HG03060 (cell line): Measurements from ENCODE around the gene GPM6B.

Experiments
- ATAC-seq: cut with Tn5 transposase; IDR thresholded peaks from one replicate; pipeline ENCODE4 v1.9.1; 2021; ENCODE audit warnings: low read depth, moderate number of reproducible peaks; ENCODE audit not compliant: unreplicated experiment

GPM6B gene

GRCh38 chrX:13825178-13825762, 8.4 kb upstream of the GPM6B start:
- no peak for ATAC-seq

DNA sequence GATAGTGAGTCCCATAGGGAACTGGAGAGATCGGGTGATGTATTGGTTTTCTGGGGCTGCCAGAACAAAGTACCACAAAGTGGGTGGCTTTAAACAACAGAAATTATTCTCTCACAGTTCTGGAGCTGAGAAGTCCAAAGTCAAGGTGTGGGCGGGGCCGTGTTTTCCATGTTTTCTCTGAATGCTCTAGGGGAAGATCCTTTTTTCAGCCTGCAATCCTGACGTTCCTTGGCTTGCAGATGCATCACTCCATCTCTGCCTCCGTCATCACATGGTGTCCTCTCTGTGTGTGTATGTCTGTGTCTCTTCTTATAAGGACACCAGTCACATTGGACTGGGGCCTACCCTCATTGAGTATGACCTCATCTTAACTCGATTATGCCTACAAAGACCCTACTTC, 7.9 kb upstream of the GPM6B start:
- no peak for ATAC-seq

DNA sequence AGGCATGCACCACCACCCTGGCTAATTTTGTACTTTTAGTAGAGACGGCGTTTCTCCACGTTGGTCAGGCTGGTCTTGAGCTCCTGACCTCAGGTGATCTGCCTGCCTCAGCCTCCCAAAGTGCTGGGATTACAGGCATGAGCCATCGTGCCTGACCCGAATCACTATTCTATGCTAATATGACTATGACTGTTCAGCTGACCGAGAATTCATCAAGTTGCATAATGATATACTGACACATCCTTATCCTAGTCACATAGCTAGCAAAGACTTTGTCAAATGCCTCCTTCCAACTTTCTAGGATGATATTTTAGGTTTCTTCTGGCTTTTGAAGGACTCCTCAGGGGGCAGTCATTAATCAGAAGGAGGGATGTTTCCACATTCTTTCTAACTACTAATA, 4.8 kb upstream of the GPM6B start:
- ATAC-seq: no peak

DNA sequence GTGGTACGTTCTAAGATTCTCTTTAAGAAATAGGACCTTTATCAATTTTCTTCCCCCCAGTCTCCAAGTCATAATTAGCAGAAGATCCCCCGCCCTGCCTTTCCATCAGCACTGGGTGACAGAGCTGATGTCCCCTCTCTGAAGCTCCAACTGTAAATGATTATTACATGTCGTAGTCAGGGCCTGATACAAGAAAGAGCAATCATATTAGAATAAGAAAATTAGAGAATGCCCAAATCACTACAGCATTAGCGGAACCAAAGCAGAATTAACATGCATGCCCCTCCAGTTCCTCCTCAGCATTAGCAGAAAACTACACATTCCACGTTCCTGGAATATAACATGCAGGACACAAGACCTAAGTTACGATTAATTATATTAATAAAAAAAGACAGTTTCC, 717 bp downstream of the GPM6B start:
- ATAC-seq: no peak

- ATAC-seq: no peak
Measured at GRCh38 chrX:13815664-13816063, 1.2 kb downstream of the GPM6B start.

GRCh38 chrX:13808865-13809264, 8.0 kb downstream of the GPM6B start:
- no peak for ATAC-seq

GRCh38 chrX:13808293-13808692, 8.6 kb downstream of the GPM6B start:
- ATAC-seq: no peak

- no peak for ATAC-seq
Measured at GRCh38 chrX:13805241-13805640, 11.7 kb downstream of the GPM6B start.

GRCh38 chrX:13803116-13803515, 13.8 kb downstream of the GPM6B start:
- no peak for ATAC-seq

- no peak for ATAC-seq
Measured at GRCh38 chrX:13798184-13798583, 18.7 kb downstream of the GPM6B start.

DNA sequence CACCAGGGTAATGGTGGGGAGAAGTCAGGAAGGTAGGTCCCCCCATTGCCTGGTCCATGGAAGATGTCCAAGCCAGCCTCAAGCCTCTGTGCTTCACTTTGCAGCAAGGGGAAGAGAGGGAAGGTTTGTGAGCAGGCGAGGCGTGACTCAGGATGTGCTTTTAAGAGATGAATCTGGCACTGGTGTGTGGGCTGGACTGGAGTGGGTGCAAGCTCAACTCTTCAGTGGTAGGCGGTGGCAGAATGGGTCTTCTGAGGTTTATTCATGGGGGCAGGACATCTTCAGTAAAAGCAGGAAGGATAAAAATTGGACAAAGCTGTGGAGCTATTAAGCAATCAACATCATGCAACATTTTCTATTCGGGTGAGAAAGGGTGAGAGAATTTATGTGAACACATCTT, 19.4 kb downstream of the GPM6B start:
- ATAC-seq: no peak

GRCh38 chrX:13794417-13794816, 22.5 kb downstream of the GPM6B start:
- no peak for ATAC-seq

- no peak for ATAC-seq
Measured at GRCh38 chrX:13793897-13794296, 23.0 kb downstream of the GPM6B start.

- ATAC-seq: no peak
Measured at GRCh38 chrX:13791559-13791958, 25.3 kb downstream of the GPM6B start.

- no peak for ATAC-seq
Measured at GRCh38 chrX:13791145-13791544, 25.7 kb downstream of the GPM6B start.

DNA sequence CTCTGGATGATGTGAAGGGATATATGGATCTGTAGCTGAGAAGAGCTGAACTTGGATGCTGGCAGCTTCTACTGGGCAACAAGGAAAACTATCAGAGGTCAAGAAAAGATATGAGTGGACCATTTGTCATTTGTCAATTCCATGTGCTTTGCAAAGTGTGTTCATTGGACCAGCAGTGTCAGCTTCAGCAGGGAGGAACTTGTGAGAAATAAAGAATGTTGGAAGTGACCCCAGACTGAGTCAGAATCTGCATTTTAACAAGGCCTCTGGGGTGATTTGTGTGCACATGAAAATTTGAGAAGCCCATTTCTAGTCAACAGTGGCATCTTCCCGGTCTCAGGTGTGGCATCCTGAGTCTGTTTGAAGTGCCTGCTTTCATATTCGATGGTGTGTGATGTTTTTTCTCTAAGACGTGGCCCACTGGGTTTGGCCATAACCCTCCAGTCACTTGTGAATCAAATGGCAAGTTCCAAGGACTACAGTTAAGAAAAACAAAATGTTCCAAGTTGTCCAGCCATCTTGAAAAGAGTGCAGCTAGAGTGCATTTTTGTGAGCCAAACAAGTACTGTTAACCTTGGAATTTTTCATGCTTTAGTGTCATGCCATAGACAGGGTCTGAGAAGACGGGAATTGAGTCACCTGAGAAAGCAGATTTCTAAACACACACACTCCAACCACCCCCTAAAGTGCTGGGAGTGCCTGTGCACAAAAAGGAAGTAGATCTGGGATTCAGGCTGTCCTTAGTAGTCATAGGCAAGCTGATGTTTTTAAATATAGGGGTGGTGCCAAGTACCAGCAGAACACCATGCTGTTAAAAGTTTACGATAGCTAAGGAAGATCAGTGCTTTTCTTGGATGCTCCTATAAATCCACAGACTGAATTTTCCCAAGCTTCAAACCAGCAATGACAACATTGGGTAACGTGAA, 26.4 kb downstream of the GPM6B start:
- ATAC-seq: no peak

DNA sequence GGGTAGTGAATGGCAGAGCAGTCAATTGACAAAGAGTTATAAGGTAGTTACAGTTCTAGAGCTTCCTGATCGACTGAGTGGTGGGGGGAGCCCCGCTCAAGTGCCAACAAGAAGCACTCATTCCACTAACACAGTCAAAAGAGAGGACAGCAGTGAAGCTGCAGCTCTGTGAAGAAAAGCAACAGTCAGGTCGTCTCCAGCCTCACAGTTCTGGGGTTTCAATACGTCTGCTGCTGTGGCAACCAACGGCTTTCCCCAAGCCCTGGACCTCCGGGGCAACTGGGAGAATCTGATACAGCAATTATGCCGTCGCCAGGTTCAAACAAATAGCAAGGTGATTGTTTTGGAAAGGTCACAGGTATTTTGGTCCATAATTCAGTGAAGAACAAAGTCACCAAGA, 30.8 kb downstream of the GPM6B start:
- ATAC-seq: no peak

DNA sequence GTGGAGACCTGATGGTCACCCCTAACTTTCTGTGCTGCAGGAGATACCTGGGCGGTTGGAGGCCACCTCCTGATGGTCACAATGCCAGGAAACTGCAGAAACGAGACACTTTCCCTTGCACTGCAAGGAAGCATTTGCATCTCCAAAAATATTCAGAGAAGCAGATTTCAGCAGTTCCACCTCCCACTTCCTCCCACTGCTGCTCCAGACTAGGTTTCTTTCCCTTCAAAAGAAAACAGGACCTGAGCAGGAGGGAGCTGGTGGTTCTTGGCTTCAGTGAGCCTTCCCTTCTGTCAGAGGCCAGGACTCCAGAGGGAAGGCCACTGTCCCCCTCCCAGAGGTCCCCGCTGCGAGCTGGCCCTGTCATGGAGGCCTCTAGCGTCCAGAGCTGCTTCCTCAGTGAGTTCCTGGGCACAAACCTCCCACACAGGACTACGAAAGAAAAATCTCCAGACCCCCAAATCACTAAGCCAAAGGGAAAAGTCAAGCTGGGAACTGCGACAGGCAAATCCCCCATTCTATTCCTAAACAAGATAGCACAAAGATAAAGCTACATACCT, 35.9 kb downstream of the GPM6B start:
- ATAC-seq: no peak

GRCh38 chrX:13778916-13779315, 38.0 kb downstream of the GPM6B start:
- no peak for ATAC-seq

DNA sequence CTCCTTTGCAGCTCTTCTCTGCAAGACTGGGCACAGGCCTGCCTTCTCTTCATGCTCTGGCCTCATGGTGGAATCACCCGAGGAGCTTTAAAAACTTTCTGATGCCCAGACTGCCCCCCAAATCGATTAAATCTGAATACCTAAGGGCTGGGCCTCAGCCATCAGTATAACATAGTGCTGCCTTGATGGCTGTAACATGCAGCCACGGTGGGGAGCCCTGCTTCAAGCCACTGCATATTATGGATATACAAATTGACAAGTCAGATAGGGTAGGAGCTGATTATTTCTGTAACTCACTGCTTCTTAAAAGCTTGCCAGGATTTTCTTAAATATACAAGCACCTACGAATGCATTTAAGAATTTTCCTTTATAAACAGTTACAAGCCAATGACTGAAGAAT, 40.5 kb downstream of the GPM6B start:
- no peak for ATAC-seq

DNA sequence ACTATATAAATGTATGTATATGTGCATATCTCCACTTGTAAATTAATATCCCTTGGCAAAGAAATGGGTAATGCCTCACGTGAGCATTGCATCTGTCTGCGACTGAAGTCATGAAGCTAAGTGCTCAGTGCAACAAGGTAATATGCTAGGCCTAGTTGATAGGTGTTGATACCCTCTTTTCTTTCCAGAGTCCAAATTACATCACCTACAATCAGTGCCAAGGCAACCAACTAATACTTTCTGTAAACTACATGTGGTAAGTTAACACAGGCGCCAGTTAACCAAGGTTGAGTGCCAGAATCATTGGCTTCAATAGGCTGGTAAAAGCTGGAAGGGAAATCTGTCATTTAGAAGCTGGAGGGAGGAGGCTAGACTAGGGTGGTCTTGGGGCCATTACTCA, 41.1 kb downstream of the GPM6B start:
- ATAC-seq: no peak

- ATAC-seq: no peak
Measured at GRCh38 chrX:13774696-13775095, 42.2 kb downstream of the GPM6B start.
